Activated CD4-positive, alpha-beta T cell treated with anti-CD3 and anti-CD28 coated beads, Interleukin-2, amount 50 U/mL, for 48 hours (primary cell): ENCODE results near the gene EIF2B4.
"Not testable (repeated sequence)": the region's sequence is repeated elsewhere in the genome, so short reads cannot be mapped to it uniquely, and the experiment has no call there.

ENCODE experiments used
- DNase-seq, 2 experiments: peaks; one replicate each; pipeline ENCODE4 v3.0.0-alpha.2; 2020

Gene EIF2B4

GRCh38 chr2:27377618-27378095 lies 7.5 kb upstream of the EIF2B4 start:
- no peak for DNase-seq

GRCh38 chr2:27376866-27377617 lies 6.9 kb upstream of the EIF2B4 start:
- no peak for DNase-seq

GRCh38 chr2:27376151-27376865 lies 6.2 kb upstream of the EIF2B4 start:
- DNase-seq = no peak

- DNase-seq = no peak
Observed at GRCh38 chr2:27375513-27376099, 5.5 kb upstream of the EIF2B4 start.

GRCh38 chr2:27373567-27373966 lies 3.4 kb upstream of the EIF2B4 start:
- no peak for DNase-seq

- DNase-seq = no peak
Observed at GRCh38 chr2:27372937-27373336, 2.8 kb upstream of the EIF2B4 start.

- DNase-seq = peak; percentile 36 to 45
Observed at GRCh38 chr2:27370816-27371620, 880 bp upstream of the EIF2B4 start.

- peak in 1 of 2 experiments; percentile 52 for DNase-seq
Observed at GRCh38 chr2:27369471-27370025, 590 bp downstream of the EIF2B4 start.

- DNase-seq = no peak
Observed at GRCh38 chr2:27363933-27364332, 6.2 kb downstream of the EIF2B4 start.

GRCh38 chr2:27362678-27363420 lies 7.3 kb downstream of the EIF2B4 start:
- DNase-seq = no peak

GRCh38 chr2:27356382-27357181 lies 13.6 kb downstream of the EIF2B4 start, which contains the start of gene GTF3C2:
Gene GTF3C2 (minus strand): TSS chr2:27356764. CDS start chr2:27343554, 13,210 bp downstream.
- DNase-seq = peak; percentile 91 to 94

GRCh38 chr2:27356056-27356381 lies 14.1 kb downstream of the EIF2B4 start:
- no peak for DNase-seq

GRCh38 chr2:27354597-27354927 lies 15.6 kb downstream of the EIF2B4 start:
- no peak for DNase-seq

GRCh38 chr2:27353762-27354596 lies 16.2 kb downstream of the EIF2B4 start:
- no peak for DNase-seq

GRCh38 chr2:27353386-27353761 lies 16.8 kb downstream of the EIF2B4 start:
- DNase-seq = not testable (repeated sequence)

- DNase-seq = no peak
Observed at GRCh38 chr2:27351802-27352598, 18.1 kb downstream of the EIF2B4 start.

GRCh38 chr2:27350106-27350693 lies 19.9 kb downstream of the EIF2B4 start:
- DNase-seq = no peak

GRCh38 chr2:27347641-27348040 lies 22.5 kb downstream of the EIF2B4 start:
- DNase-seq = no peak

- DNase-seq = no peak
Observed at GRCh38 chr2:27336173-27336572, 34.0 kb downstream of the EIF2B4 start.
